Motor neuron (in vitro differentiated cells): ENCODE measurements around the gene AFMID. TPM values are rescaled to one million over a fixed set of nuclear protein-coding genes. Genes with fewer than 3 reads are reported as not detected.
A peak's percentile ranks its signal among the peaks of the same experiment; 100 is the strongest.

Experiments used
- ATAC-seq, 8 experiments: fragments of 200-7000 bp; cut with Tn5 transposase; replicated peaks in 6 of 8; 2 replicates each; pipeline ENCODE4 v1.8.0; 2021; ENCODE audit warnings: mild to moderate bottlenecking in 8 of 8, moderate library complexity in 8 of 8
- H3K27ac ChIP-seq, 2 donors: fragments of 250-450 bp; sonication (Bioruptor Pico); 2 replicates each; pipeline ENCODE4 v1.9.0; 2021; ENCODE audit warnings: antibody characterized with exemption in 2 of 2, mild to moderate bottlenecking in 2 of 2, moderate library complexity in 1 of 2
- H3K4me1 ChIP-seq, 2 donors: fragments of 250-450 bp; sonication (Bioruptor Pico); replicated peaks in 1 of 2; 2 replicates each; pipeline ENCODE4 v1.6.1; 2021; ENCODE audit warnings: antibody characterized with exemption in 2 of 2, mild to moderate bottlenecking in 2 of 2, moderate library complexity in 1 of 2
- H3K4me3 ChIP-seq, 5 donors: fragments of 250-450 bp; sonication (Bioruptor Pico); 2 replicates each; pipeline ENCODE4 v1.9.0; 2021; ENCODE audit warnings: antibody characterized with exemption in 5 of 5, mild to moderate bottlenecking in 5 of 5, moderate library complexity in 4 of 5
- WGBS, 10 experiments: fragments of 450-650 bp; shearing (Covaris generic); methylation state at CpG; one replicate each; pipeline ENCODE4 v1.0.0; 2022; 5-methylcytosine and 5-hydroxymethylcytosine counted together
- in situ Hi-C, 9 experiments: fragments of 400-800 bp; cut with MboI; loops; one replicate each; pipeline ENCODE4 v1.15.0; 2021; ENCODE audit warnings: low sequenced_read_pairs in 9 of 9, low pct_unique_long_range_greater_than_20kb in 2 of 9; ENCODE audit not compliant: unreplicated experiment in 9 of 9
- total RNA-seq, 8 experiments: library from RNA; unstranded; fragments of 300-600 nt; gene quantifications; 2 replicates each; pipeline versions ENCODE4 v1.2.3 to v1.2.4, GENCODE V29; 2022

Gene AFMID
- total RNA-seq, 8 experiments from 2014 or later, result 5.1 to 34.7 (median 21.2) TPM

- ATAC-seq, result peak in 5 of 8 experiments; percentile 68 to 89 (median 88)
- Histone ChIP-seq H3K4me1 (peaks cover 24 to 36% of the 10 kb centered on the region in 2 donors), H3K4me3 (no peak overlapping the region), H3K27ac (peak overlapping the region; percentile 58 to 65)
- in situ Hi-C loops, result no loop called here
- WGBS, 10 experiments, result 50 to 100% (median 68%) methylated on average over 1 to 15 of the region's 27 CpGs; no CpG with 5 or more reads in 1 of the 10 experiments
These were observed 37.3 kb downstream of the AFMID start for GRCh38 chr17:78224231-78225087.

DNA sequence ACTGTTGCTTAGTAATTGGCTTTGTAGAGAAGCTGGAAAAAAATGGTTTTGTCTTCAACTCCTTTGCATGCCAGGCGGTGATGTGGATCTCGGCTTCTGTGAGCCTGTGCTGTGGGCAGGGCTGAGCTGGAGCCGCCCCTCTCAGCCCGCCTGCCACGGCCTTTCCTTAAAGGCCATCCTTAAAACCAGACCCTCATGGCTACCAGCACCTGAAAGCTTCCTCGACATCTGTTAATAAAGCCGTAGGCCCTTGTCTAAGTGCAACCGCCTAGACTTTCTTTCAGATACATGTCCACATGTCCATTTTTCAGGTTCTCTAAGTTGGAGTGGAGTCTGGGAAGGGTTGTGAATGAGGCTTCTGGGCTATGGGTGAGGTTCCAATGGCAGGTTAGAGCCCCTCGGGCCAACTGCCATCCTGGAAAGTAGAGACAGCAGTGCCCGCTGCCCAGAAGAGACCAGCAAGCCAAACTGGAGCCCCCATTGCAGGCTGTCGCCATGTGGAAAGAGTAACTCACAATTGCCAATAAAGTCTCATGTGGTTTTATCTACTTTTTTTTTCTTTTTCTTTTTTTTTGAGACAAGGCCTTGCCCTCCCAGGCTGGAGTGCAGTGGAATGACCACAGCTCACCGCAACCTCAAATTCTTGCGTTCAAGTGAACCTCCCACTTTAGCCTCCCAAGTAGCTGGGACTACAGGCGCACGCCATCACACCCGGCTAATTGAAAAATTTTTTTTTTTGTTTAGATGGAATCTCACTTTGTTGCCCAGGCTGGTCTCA, 38.1 kb downstream of the AFMID start:
- Histone ChIP-seq H3K4me1 (peaks cover 24 to 36% of the 10 kb centered on the region in 2 donors), H3K27ac (no peak overlapping the region), H3K4me3 (no peak overlapping the region)
- ATAC-seq, result no peak
- in situ Hi-C loops, result no loop called here
- 90 to 100% (median 93%) methylated on average over 1 to 9 of the region's 16 CpGs; no CpG with 5 or more reads in 1 of the 10 experiments for WGBS, 10 experiments

- in situ Hi-C loops, result no loop called here
- Histone ChIP-seq H3K4me1 (peaks cover 27 to 38% of the 10 kb centered on the region in 2 donors), H3K4me3 (no peak overlapping the region), H3K27ac (no peak overlapping the region)
- no peak for ATAC-seq
- 60 to 92% (median 70%) methylated on average over 3 to 10 of the region's 12 CpGs; no CpG with 5 or more reads in 4 of the 10 experiments for WGBS, 10 experiments
These were observed 39.0 kb downstream of the AFMID start for GRCh38 chr17:78226055-78226758.

- no peak for ATAC-seq
- H3K4me3 ChIP-seq, result no peak overlapping the region
- in situ Hi-C loops, result no loop called here
- WGBS, 10 experiments, result 76 to 100% (median 88%) methylated on average over 1 to 6 of the region's 20 CpGs; no CpG with 5 or more reads in 5 of the 10 experiments
- no peak overlapping the region for H3K27ac ChIP-seq
- peaks cover 30 to 43% of the 10 kb centered on the region in 2 donors for H3K4me1 ChIP-seq
These were observed 39.7 kb downstream of the AFMID start for GRCh38 chr17:78226759-78227454.

- no peak overlapping the region for H3K27ac ChIP-seq
- peak in 5 of 8 experiments; percentile 13 to 64 (median 33) for ATAC-seq
- H3K4me3 ChIP-seq, result no peak overlapping the region
- in situ Hi-C loops, result no loop called here
- peaks cover 30 to 49% of the 10 kb centered on the region in 2 donors for H3K4me1 ChIP-seq
- 56 to 100% (median 90%) methylated on average over 1 to 5 of the region's 10 CpGs; no CpG with 5 or more reads in 6 of the 10 experiments for WGBS, 10 experiments
These were observed 40.3 kb downstream of the AFMID start for GRCh38 chr17:78227455-78227916.

GRCh38 chr17:78228176-78228575, 41.0 kb downstream of the AFMID start:
- in situ Hi-C loops, result no loop called here
- no peak for ATAC-seq
- Histone ChIP-seq H3K4me1 (peaks cover 30 to 52% of the 10 kb centered on the region in 2 donors), H3K4me3 (no peak overlapping the region), H3K27ac (no peak overlapping the region)
- 69 to 100% (median 95%) methylated on average over 1 to 4 of the region's 4 CpGs; no CpG with 5 or more reads in 2 of the 10 experiments for WGBS, 10 experiments

DNA sequence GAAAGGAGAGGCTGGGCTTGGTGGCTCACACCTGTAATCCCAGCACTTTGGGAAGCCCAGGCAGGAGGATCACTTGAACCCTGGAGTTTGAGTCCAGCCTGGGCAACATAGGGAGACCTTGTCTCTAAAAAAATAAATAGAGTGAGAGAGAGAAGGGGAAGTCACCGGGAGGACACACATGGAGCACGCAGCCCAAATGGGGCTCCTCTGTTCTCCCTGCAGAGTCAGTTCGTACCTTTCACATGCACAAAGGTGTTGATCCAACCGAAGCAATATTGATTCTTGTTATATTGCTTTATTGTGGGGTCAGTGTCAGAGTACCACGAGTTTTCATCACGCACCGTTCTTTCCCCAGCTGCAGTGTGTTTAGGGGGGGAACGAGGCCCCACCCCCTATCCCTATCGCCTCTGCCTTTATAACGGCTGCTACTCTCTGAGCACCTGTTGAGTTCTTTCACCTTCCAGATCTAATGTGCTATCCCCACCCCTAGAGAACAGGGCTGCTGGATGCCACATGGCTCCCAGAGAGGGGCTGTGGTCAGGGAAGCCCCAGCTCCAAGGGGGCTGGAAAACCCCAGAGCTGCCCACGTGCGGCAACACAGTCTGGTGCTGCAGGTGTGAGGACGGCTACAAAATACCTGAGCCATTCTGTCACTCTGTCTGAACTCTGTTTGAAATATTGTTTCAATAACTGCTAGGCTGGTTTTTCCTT, 43.2 kb downstream of the AFMID start:
- no peak overlapping the region for H3K27ac ChIP-seq
- no peak overlapping the region for H3K4me3 ChIP-seq
- H3K4me1 ChIP-seq, result peaks cover 11 to 30% of the 10 kb centered on the region in 2 donors
- no peak for ATAC-seq
- in situ Hi-C loops, result no loop called here
- WGBS, 10 experiments, result 8 to 100% (median 72%) methylated on average over 2 to 9 of the region's 13 CpGs; no CpG with 5 or more reads in 4 of the 10 experiments

DNA sequence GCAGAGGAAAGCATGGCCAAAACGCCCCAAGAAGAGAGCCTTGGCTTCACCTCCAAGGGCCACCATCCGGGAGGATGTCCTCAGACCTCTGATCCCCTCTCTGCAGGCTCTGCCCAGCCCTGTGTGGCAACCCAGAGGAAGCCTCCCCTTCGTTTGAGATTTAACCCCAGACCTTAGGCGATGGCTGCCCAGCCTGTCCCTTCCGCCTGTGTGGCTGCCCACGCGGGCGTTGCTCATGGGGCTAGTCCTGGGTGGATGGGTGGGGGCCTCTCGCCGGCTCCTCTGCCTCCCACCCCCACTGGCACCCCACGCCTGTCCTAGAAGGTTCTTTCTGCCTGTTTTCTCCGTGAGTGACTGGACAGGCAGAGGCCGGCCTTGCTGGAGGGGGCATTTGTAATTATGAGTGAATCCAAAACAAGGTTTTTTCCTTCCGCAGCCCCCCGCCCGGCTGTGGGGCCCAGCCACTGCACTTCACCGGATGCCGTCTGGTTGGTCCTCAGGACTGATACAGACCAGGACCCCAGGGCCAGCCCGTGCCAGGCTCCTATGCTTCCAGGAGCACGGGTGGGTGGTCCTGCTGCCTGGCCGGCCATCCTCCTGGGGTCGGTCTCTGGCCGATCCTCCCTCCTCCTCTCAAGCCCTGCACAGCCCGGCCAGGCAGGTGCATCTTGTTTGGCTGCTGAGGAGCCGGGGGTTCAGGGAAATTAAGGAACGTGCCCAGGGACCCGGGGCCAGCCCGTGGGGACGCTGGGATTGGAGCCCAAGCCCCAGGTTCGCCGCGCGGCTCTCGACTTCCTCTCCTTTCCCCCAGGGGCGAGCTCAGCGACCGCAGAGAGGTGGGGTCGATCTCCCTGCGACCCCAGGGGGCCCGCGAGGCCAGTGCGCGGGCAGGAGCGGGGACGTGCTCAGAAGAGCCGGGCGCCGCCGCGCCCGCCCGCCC, 44.1 kb downstream of the AFMID start, which contains the start of gene TMEM235:
TSS of gene TMEM235 (plus strand) at position 636 of the 940 bp plus-strand sequence. CDS start 393 bp downstream, outside the sequence.
- Histone ChIP-seq H3K4me3 (peak within 1 kb of the TSS in 3 of 5 donors; percentile 10 to 17 (median 10)), H3K4me1 (peaks cover 9 to 27% of the 10 kb centered on the region in 2 donors), H3K27ac (no peak within 1 kb of the TSS)
- peak in 3 of 8 experiments; percentile 7 to 19 (median 13) for ATAC-seq
- in situ Hi-C loops, result no loop called here
- 7 to 80% (median 51%) methylated on average over 1 to 11 of the region's 52 CpGs; no CpG with 5 or more reads in 2 of the 10 experiments for WGBS, 10 experiments

GRCh38 chr17:78231991-78232858, 45.1 kb downstream of the AFMID start:
- 27 to 38% methylated on average over 3 to 8 of the region's 55 CpGs; no CpG with 5 or more reads in 8 of the 10 experiments for WGBS, 10 experiments
- ATAC-seq, result peak; percentile 42 to 79 (median 52)
- Histone ChIP-seq H3K4me3 (peak overlapping the region in 3 of 5 donors; percentile 10 to 17 (median 10)), H3K4me1 (peaks cover 16 to 36% of the 10 kb centered on the region in 2 donors), H3K27ac (no peak overlapping the region)
- in situ Hi-C loops, result no loop called here

DNA sequence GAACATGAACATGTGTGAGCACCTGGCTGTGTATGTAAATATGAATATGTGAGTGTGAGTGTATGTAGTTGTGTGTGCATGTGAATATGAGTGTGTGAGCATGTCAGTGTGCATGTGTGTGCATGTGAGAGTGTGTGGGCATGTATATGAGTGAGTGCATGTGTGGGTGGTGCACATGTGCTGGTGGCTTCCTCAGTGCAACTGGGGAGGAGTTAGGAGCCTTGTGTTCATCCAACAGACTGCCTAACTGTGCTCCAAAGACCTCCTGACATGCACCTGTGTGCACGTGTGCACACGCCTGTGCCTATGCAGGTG, 45.7 kb downstream of the AFMID start:
- WGBS, 10 experiments, result 80 to 94% methylated on average over 1 to 2 of the region's 2 CpGs; no CpG with 5 or more reads in 8 of the 10 experiments
- ATAC-seq, result peak in 2 of 8 experiments; percentile 10 to 29

More for the DNA sequence above, 45.7 kb downstream of the AFMID start:
- H3K27ac ChIP-seq, result no peak overlapping the region
- in situ Hi-C loops, result no loop called here
- H3K4me1 ChIP-seq, result peaks cover 20 to 33% of the 10 kb centered on the region in 2 donors
- no peak overlapping the region for H3K4me3 ChIP-seq
